OCI-LY1 (cell line): Measurements from ENCODE around the gene PTPRR.

Source experiments
- EZH2 ChIP-seq: fragments of 200-600 bp; sonication (generic), shearing (Covaris generic); IDR thresholded peaks from 2 replicates; pipeline ENCODE4 v1.8.0; 2017; ENCODE audit warnings: borderline replicate concordance, mixed run types, mild to moderate bottlenecking, antibody characterized with exemption, low read length, moderate library complexity, mixed read lengths
- TF ChIP-seq, protein P1 (sequence below): fragments of 200-600 bp; sonication (generic), shearing (Covaris generic); IDR thresholded peaks from 2 replicates; pipeline ENCODE4 v1.5.1; 2017; ENCODE audit warnings: mild to moderate bottlenecking, antibody characterized with exemption, low read length, moderate library complexity, mixed read lengths

DNA sequence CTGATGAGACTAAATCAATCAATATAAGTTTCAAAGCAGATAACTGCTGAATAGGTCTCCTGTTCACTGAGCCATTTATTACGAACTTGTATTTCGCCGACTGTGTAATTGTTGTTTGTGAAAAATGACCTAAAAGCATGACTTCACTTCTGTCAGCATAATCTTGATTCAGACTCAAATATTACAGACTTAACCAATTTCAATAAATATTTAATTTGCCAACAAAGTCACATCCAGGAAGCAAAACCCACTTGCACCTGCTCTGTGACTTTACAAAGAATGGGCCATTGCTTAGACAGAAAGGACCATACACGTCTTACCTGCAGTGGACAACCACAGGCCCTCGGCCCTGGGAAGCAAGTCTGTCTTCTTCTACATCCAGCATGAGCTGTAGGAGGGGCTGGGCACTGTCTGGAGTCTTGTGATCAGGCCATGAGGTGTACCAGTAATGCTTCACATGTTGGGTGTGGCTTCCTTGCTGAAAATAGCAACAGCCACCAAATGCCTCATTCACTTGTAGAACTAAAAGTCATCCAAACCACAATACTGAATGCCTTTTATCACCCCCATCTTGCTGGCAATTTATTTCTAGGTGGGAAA is 259.8 kb downstream of the PTPRR start:
- no peak for TF ChIP-seq EZH2
- TF ChIP-seq, protein P1, sequence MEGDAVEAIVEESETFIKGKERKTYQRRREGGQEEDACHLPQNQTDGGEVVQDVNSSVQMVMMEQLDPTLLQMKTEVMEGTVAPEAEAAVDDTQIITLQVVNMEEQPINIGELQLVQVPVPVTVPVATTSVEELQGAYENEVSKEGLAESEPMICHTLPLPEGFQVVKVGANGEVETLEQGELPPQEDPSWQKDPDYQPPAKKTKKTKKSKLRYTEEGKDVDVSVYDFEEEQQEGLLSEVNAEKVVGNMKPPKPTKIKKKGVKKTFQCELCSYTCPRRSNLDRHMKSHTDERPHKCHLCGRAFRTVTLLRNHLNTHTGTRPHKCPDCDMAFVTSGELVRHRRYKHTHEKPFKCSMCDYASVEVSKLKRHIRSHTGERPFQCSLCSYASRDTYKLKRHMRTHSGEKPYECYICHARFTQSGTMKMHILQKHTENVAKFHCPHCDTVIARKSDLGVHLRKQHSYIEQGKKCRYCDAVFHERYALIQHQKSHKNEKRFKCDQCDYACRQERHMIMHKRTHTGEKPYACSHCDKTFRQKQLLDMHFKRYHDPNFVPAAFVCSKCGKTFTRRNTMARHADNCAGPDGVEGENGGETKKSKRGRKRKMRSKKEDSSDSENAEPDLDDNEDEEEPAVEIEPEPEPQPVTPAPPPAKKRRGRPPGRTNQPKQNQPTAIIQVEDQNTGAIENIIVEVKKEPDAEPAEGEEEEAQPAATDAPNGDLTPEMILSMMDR: no peak
